VCaP (cell line): ENCODE data around the gene MALL.

ENCODE experiments used
- H3K27ac ChIP-seq: fragments of 450-650 bp; 2 replicates; pipeline ENCODE4 v1.5.1; 2017
- CTCF ChIP-seq: fragments of 450-650 bp; conservative IDR thresholded peaks from 2 replicates; pipeline ENCODE4 v1.5.1; 2017; ENCODE audit warnings: mild to moderate bottlenecking, moderate library complexity

MALL gene

GRCh38 chr2:110126086-110126773, 10.6 kb upstream of the MALL start:
- TF ChIP-seq CTCF, result no peak
- H3K27ac ChIP-seq, result no peak overlapping the region; the same call in 1 of the 2 replicates

GRCh38 chr2:110124939-110125691, 9.5 kb upstream of the MALL start:
- peak overlapping the region; percentile 16; the same call in 1 of the 2 replicates for H3K27ac ChIP-seq
- no peak for TF ChIP-seq CTCF

- H3K27ac ChIP-seq, result no peak overlapping the region
- no peak for TF ChIP-seq CTCF
Measured at GRCh38 chr2:110124038-110124825, 8.6 kb upstream of the MALL start.

GRCh38 chr2:110121592-110121991, 6.0 kb upstream of the MALL start:
- TF ChIP-seq CTCF, result no peak

GRCh38 chr2:110121052-110121334, 5.4 kb upstream of the MALL start:
- TF ChIP-seq CTCF, result no peak
- peak overlapping the region; percentile 92 for H3K27ac ChIP-seq

More at GRCh38 chr2:110121592-110121991, 6.0 kb upstream of the MALL start:
- H3K27ac ChIP-seq, result peak overlapping the region; percentile 92

GRCh38 chr2:110120171-110121051, 4.8 kb upstream of the MALL start:
- H3K27ac ChIP-seq, result peak overlapping the region; percentile 92
- no peak for TF ChIP-seq CTCF
